GM12878 (cell line): Measurements from ENCODE around the gene PI4KB. TPM values are rescaled to one million over a fixed set of nuclear protein-coding genes. Genes with fewer than 3 reads are reported as not detected.

Experiments
- ATAC-seq: fragments of 200-7000 bp; cut with Tn5 transposase; 3 replicates; pipeline ENCODE4 v1.9.1; 2020; ENCODE audit warnings: mild to moderate bottlenecking, moderate library complexity
- BruUV-seq: library from RNA; stranded (reverse); fragments of 400-500 nt; replicated peaks from 2 replicates; lab custom pipeline; 2021; lab: Mats Ljungman, UMichigan
- CTCF ChIA-PET: fragments of 300-600 bp; sonication (Branson Sonifier 250); formaldehyde crosslinking; extraction: SDS; loops from one replicate; lab custom pipeline; 2021; ENCODE audit warnings: inconsistent platforms; lab: Yijun Ruan, JAX
- POLR2A ChIA-PET: fragments of 350-600 bp; formaldehyde crosslinking; extraction: SDS; loops from one replicate; lab custom pipeline; 2021; ENCODE audit warnings: inconsistent platforms; lab: Charles Lee
- RAD21 ChIA-PET: fragments of 300-600 bp; sonication (Branson Sonifier 250); formaldehyde crosslinking; loops from one replicate; lab custom pipeline; 2023; ENCODE audit warnings: antibody characterized with exemption; ENCODE audit not compliant: unreplicated experiment; lab: Charles Lee
- SMC1A ChIA-PET: fragments of 300-600 bp; sonication (Branson Sonifier 250); formaldehyde crosslinking; loops from one replicate; lab custom pipeline; 2023; ENCODE audit not compliant: unreplicated experiment, uncharacterized antibody; lab: Charles Lee
- DNase-seq: peaks from one replicate; pipeline ENCODE4 v3.0.0-alpha.2; 2011; ENCODE audit warnings: low read depth, low spot score
- FAIRE-seq: peaks from 3 replicates; lab custom pipeline; 2011; peaks lifted over from hg19 to GRCh38; lab: Jason Lieb, UNC
- H2AFZ ChIP-seq: 2 replicates; pipeline ENCODE4 v1.6.0; 2011; ENCODE audit warnings: low read depth, low read length, control low read depth; ENCODE audit not compliant: control insufficient read depth
- H3K27ac ChIP-seq: 2 replicates; pipeline ENCODE4 v1.5.1; 2011; ENCODE audit warnings: control low read depth; ENCODE audit not compliant: control insufficient read depth, insufficient read depth
- H3K27me3 ChIP-seq, 2 experiments: replicated peaks in 1 of 2; 2 replicates each; pipeline versions ENCODE4 v1.6.0 to v1.6.1; 2011; ENCODE audit warnings: low read length in 1 of 2; ENCODE audit not compliant: control insufficient read depth in 2 of 2, insufficient read depth in 2 of 2
- H3K36me3 ChIP-seq, 2 experiments: 2 replicates each; pipeline ENCODE4 v1.5.1; 2011; ENCODE audit warnings: low read length in 1 of 2; ENCODE audit not compliant: control insufficient read depth in 2 of 2, insufficient read depth in 2 of 2
- H3K4me1 ChIP-seq: 2 replicates; pipeline ENCODE4 v1.6.1; 2011; ENCODE audit warnings: mild to moderate bottlenecking, low read length, moderate library complexity, mixed read lengths; ENCODE audit not compliant: control insufficient read depth, insufficient read depth
- H3K4me2 ChIP-seq: 2 replicates; pipeline ENCODE4 v1.6.0; 2011; ENCODE audit warnings: control low read depth; ENCODE audit not compliant: control insufficient read depth, insufficient read depth
- H3K4me3 ChIP-seq: fragments of 200-600 bp; sonication (generic); 2 replicates; pipeline ENCODE4 v1.5.1; 2016
- H3K79me2 ChIP-seq: 2 replicates; pipeline ENCODE4 v1.6.0; 2011; ENCODE audit warnings: low read length; ENCODE audit not compliant: control insufficient read depth, insufficient read depth
- H3K9ac ChIP-seq: 2 replicates; pipeline ENCODE4 v1.8.0; 2011; ENCODE audit warnings: low read length, control low read depth, mixed read lengths; ENCODE audit not compliant: control insufficient read depth, insufficient read depth
- H3K9me3 ChIP-seq: replicated peaks from 3 replicates; pipeline ENCODE4 v1.5.1; 2011; ENCODE audit warnings: mild to moderate bottlenecking, low read length; ENCODE audit not compliant: control insufficient read depth, insufficient read depth
- H4K20me1 ChIP-seq: 2 replicates; pipeline ENCODE4 v1.6.0; 2011; ENCODE audit not compliant: control insufficient read depth, insufficient read depth
- BHLHE40 ChIP-seq, 2 experiments: fragments of 450-650 bp in 1 of 2; IDR thresholded peaks; 2 replicates each; pipeline ENCODE4 v1.6.1; 2011 to 2017; ENCODE audit warnings: low read depth in 2 of 2, borderline replicate concordance in 1 of 2, improper control_type of control experiment in 1 of 2, low read length in 1 of 2, mild to moderate bottlenecking in 1 of 2
- ETV6 ChIP-seq, 2 experiments: fragments of 450-650 bp in 1 of 2; IDR thresholded peaks in 1 of 2; conservative IDR thresholded peaks in 1 of 2; 2 replicates each; pipeline ENCODE4 v1.6.1; 2014; ENCODE audit warnings: antibody characterized with exemption in 1 of 2, borderline replicate concordance in 1 of 2, low read depth in 1 of 2, mild to moderate bottlenecking in 1 of 2, moderate library complexity in 1 of 2
- FOXK2 ChIP-seq: fragments of 450-650 bp; IDR thresholded peaks from 2 replicates; pipeline ENCODE4 v1.6.1; 2017; ENCODE audit warnings: mild to moderate bottlenecking, moderate library complexity
- GABPA ChIP-seq: IDR thresholded peaks from 2 replicates; pipeline ENCODE4 v1.6.1; 2014; ENCODE audit warnings: antibody characterized with exemption, low read depth, mild to moderate bottlenecking, inconsistent platforms
- MXI1 ChIP-seq: fragments of 150-350 bp; IDR thresholded peaks from 2 replicates; pipeline ENCODE4 v1.6.1; 2011; ENCODE audit warnings: low read depth, mild to moderate bottlenecking, inconsistent platforms, low read length, improper control_type of control experiment
- NBN ChIP-seq: fragments of 450-650 bp; IDR thresholded peaks from 2 replicates; pipeline ENCODE4 v1.6.1; 2016
- NRF1 ChIP-seq: conservative IDR thresholded peaks from 2 replicates; pipeline ENCODE4 v1.6.1; 2011; ENCODE audit warnings: mild to moderate bottlenecking, low read depth, low read length, improper control_type of control experiment
- PML ChIP-seq: IDR thresholded peaks from 2 replicates; pipeline ENCODE4 v1.6.1; 2012; ENCODE audit warnings: low read length, inconsistent platforms
- PRDM15 ChIP-seq: fragments of 450-650 bp; formaldehyde crosslinking; IDR thresholded peaks from 2 replicates; pipeline ENCODE4 v1.4.0; 2020; ENCODE audit warnings: mild to moderate bottlenecking, moderate library complexity
- SIN3A ChIP-seq: IDR thresholded peaks from 2 replicates; pipeline ENCODE4 v1.6.1; 2012; ENCODE audit warnings: low read depth, low read length, improper control_type of control experiment
- SKIL ChIP-seq: fragments of 450-650 bp; IDR thresholded peaks from 2 replicates; pipeline ENCODE4 v1.6.1; 2017; ENCODE audit warnings: mild to moderate bottlenecking, low read depth, inconsistent platforms; ENCODE audit not compliant: poor library complexity, severe bottlenecking
- ZNF274 ChIP-seq: IDR thresholded peaks from one replicate; pipeline ENCODE4 v1.8.0; 2011; ENCODE audit not compliant: insufficient read length, insufficient read depth
- WGBS: methylation state at CpG from one replicate; pipeline ENCODE4 v1.1.6; 2016; ENCODE audit warnings: low lambda C conversion rate; ENCODE audit not compliant: insufficient replicate concordance, insufficient coverage; ENCODE audit errors: missing lambda C conversion rate; 5-methylcytosine and 5-hydroxymethylcytosine counted together
- in situ Hi-C: fragments of 300-500 bp; cut with MboI; formaldehyde crosslinking; loops from 9 replicates; pipeline ENCODE4 v1.14.3; 2018; ENCODE audit warnings: mixed read lengths
- intact Hi-C: fragments of 100-400 bp; cut with micrococcal nuclease; formaldehyde crosslinking; loops from one replicate; pipeline ENCODE4 v1.14.2; 2022; ENCODE audit not compliant: unreplicated experiment
- polyA plus RNA-seq, 11 experiments: library from polyadenylated mRNA; depleted of rRNA in 4 of 11; unstranded in 6 of 11; stranded (reverse) in 5 of 11; fragments of >200 nt; fragmentation: Nextera tagmentation in 4 of 11; fragmentation: Illumina TruSeq in 1 of 11; extraction: Ambion mirVana in 4 of 11; extraction: Trizol in 1 of 11; gene quantifications; 1 replicate in 1 of 11; 2 replicates in 10 of 11; pipeline versions ENCODE4 v1.2.1 to v1.2.3, GENCODE V29; 2011 to 2016; ENCODE audit warnings: inconsistent platforms in 2 of 11, missing spikeins in 2 of 11, low read depth in 1 of 11
- total RNA-seq, 4 experiments: library from RNA; depleted of rRNA in 3 of 4; stranded (reverse); fragments of >200 nt in 3 of 4; fragmentation: Illumina TruSeq in 1 of 4; extraction: Trizol in 1 of 4; gene quantifications; 2 replicates each; pipeline versions ENCODE4 v1.2.1 to v1.2.3, GENCODE V29; 2013 to 2021
- TF ChIP-seq, protein P1 (sequence below): fragments of 450-650 bp; formaldehyde crosslinking; IDR thresholded peaks from 2 replicates; pipeline ENCODE4 v1.5.0; 2022; ENCODE audit warnings: mild to moderate bottlenecking, missing genetic modification characterization

Gene PI4KB
- total and polyA plus RNA-seq, 10 of the 15 experiments (the other 5 are each of a cell fraction or from before 2014, with no cell fraction given) = 3.3 to 88.3 (median 51.7) TPM

DNA sequence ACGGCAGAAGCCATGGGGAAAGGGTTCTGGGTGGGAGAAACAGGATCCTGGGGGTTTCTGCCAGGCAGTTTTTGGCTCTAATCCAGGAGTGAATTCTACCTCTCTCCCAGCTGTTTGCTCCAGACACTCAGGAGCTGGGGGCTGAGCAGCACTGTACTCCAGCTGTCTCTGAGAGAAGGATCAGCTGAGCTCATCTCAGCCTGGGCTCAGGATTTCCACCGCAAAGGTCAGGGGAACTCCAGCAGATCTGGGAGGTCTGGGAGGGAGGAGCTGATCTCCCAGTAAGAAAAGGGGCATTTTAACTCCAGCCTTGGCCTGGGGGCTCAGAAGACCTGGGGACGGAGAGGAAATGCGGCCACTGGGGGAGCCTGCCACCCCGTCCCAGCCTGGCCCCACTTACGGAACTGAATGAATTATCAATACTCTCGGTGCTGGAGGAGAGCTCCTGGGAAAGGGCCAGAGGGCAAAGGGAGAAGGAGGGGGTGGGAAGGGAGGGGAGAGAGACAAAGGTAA is 17.3 kb downstream of the PI4KB start:
- intact Hi-C loops (no loop called here), in situ Hi-C loops (no loop called here)
- SMC1A ChIA-PET = interaction anchor here (0.8 to 3.8 kb wide), 5 partner anchors 9 to 88 kb away, joined by 3 to 15 read pairs (median 4); no protein-coding TSS in a partner anchor
- RAD21 ChIA-PET = interaction anchor here (0.9 to 2.8 kb wide), 3 partner anchors 9 to 31 kb away, joined by 3 to 18 read pairs (median 7); partner anchors contain the start of gene PI4KB
- DNase-seq (no peak), FAIRE-seq (no peak), ATAC-seq (no peak)
- no peak overlapping the region for H3K9ac ChIP-seq
- H4K20me1 ChIP-seq = 0 out of 2 replicates have a peak, but pooled peaks cover 4% of the 10 kb centered on the region
- H3K4me2 ChIP-seq = no peak overlapping the region
- 94% methylated on average over 6 of the region's 7 CpGs for WGBS
- POLR2A ChIA-PET = interaction anchor here (0.7 to 4.8 kb wide), 3 partner anchors 15 to 17 kb away, joined by 3 to 19 read pairs (median 5); partner anchors contain the start of gene PI4KB
- no peak overlapping the region for H3K27ac ChIP-seq
- BruUV-seq = no TSS peak
- H3K4me1 ChIP-seq = no peaks in the 10 kb centered on the region
- CTCF ChIA-PET = interaction anchor here (0.9 to 4.1 kb wide), 7 partner anchors 9 to 89 kb away, joined by 3 to 32 read pairs (median 5); partner anchors contain the start of gene PSMD4
- no peaks in the 10 kb centered on the region for H3K27me3 ChIP-seq
- no peak overlapping the region for H3K4me3 ChIP-seq
- no peak overlapping the region for H2AFZ ChIP-seq
- H3K36me3 ChIP-seq = peaks cover 21 to 46% of the 10 kb centered on the region in 2 experiments
- TF ChIP-seq SKIL (no peak), BHLHE40 (IDR thresholded peaks at IDR 0.05; ENCODE audit: borderline replicate concordance in 1 of 2, low read depth in 2 of 2, low read length in 1 of 2) (no peak), ETV6 (conservative IDR thresholded peaks at IDR 0.05 in 1 of 2, IDR thresholded peaks at IDR 0.05 in 1 of 2; ENCODE audit: borderline replicate concordance in 1 of 2, low read depth in 1 of 2) (no peak), MXI1 (no peak), PRDM15 (CRISPR knock-in tag) (no peak), NRF1 (no peak), NBN (no peak), FOXK2 (no peak), PML (no peak), ZNF274 (no peak), GABPA (no peak), SIN3A (no peak)
- TF ChIP-seq, protein P1, sequence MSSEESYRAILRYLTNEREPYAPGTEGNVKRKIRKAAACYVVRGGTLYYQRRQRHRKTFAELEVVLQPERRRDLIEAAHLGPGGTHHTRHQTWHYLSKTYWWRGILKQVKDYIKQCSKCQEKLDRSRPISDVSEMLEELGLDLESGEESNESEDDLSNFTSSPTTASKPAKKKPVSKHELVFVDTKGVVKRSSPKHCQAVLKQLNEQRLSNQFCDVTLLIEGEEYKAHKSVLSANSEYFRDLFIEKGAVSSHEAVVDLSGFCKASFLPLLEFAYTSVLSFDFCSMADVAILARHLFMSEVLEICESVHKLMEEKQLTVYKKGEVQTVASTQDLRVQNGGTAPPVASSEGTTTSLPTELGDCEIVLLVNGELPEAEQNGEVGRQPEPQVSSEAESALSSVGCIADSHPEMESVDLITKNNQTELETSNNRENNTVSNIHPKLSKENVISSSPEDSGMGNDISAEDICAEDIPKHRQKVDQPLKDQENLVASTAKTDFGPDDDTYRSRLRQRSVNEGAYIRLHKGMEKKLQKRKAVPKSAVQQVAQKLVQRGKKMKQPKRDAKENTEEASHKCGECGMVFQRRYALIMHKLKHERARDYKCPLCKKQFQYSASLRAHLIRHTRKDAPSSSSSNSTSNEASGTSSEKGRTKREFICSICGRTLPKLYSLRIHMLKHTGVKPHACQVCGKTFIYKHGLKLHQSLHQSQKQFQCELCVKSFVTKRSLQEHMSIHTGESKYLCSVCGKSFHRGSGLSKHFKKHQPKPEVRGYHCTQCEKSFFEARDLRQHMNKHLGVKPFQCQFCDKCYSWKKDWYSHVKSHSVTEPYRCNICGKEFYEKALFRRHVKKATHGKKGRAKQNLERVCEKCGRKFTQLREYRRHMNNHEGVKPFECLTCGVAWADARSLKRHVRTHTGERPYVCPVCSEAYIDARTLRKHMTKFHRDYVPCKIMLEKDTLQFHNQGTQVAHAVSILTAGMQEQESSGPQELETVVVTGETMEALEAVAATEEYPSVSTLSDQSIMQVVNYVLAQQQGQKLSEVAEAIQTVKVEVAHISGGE = no peak
- TF ChIP-seq, all 136 proteins: peak for 0
- Histone ChIP-seq H3K79me2 (no peaks in the 10 kb centered on the region), H3K9me3 (no peaks in the 10 kb centered on the region)
